BE2C (cell line): ENCODE results near the gene PROP1.

Experiments
- DNase-seq: peaks from one replicate; pipeline ENCODE4 v3.0.0-alpha.2; 2020
- H3K27me3 ChIP-seq: fragments of 250-450 bp; sonication (Bioruptor Pico); 2 replicates; pipeline ENCODE4 v1.5.1; 2020; ENCODE audit warnings: mild to moderate bottlenecking
- H3K36me3 ChIP-seq: fragments of 250-450 bp; sonication (Bioruptor Pico); 2 replicates; pipeline ENCODE4 v1.5.1; 2020; ENCODE audit warnings: mild to moderate bottlenecking
- H3K4me1 ChIP-seq: fragments of 250-450 bp; sonication (Bioruptor Pico); 2 replicates; pipeline ENCODE4 v1.5.1; 2020
- H3K4me3 ChIP-seq: 2 replicates; pipeline ENCODE4 v1.5.1; 2011; ENCODE audit warnings: low read depth, low read length
- H3K9me3 ChIP-seq: fragments of 250-450 bp; sonication (Bioruptor Pico); 2 replicates; pipeline ENCODE4 v1.5.1; 2020
- TF ChIP-seq, protein P1 (sequence below): IDR thresholded peaks from 2 replicates; pipeline ENCODE4 v1.5.1; 2012; ENCODE audit warnings: mild to moderate bottlenecking, low read depth, low read length

The PROP1 gene

DNA sequence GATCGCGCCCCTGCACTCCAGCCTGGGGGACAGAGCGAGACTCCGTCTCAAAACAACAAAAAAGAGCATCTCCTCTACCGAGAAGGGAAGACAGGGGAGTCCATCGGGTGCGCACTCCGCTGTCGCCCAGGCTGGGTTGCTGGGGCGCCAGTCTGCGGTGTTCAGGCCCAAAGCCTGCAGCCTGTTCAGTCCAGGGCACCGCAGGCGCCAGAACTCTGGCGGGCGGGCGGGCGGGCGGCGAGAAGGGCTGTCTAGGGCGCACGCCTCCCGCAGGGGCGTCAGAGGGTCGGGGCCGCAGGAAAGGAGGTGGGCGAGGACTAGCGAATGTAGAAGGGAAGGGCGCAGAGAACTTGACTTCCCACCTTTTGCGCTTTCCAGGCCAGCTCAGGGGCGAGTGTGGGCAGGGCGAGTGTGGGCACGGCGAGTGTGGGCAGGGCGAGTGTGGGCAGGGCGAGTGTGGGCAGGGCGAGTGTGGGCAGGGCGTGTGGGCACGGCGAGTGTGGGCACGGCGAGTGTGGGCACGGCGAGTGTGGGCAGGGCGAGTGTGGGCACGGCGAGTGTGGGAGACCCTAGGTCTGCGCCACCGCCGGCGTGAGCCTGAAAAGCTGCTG is 10.5 kb downstream of the PROP1 start:
- no peak overlapping the region for H3K4me3 ChIP-seq
- TF ChIP-seq, protein P1, sequence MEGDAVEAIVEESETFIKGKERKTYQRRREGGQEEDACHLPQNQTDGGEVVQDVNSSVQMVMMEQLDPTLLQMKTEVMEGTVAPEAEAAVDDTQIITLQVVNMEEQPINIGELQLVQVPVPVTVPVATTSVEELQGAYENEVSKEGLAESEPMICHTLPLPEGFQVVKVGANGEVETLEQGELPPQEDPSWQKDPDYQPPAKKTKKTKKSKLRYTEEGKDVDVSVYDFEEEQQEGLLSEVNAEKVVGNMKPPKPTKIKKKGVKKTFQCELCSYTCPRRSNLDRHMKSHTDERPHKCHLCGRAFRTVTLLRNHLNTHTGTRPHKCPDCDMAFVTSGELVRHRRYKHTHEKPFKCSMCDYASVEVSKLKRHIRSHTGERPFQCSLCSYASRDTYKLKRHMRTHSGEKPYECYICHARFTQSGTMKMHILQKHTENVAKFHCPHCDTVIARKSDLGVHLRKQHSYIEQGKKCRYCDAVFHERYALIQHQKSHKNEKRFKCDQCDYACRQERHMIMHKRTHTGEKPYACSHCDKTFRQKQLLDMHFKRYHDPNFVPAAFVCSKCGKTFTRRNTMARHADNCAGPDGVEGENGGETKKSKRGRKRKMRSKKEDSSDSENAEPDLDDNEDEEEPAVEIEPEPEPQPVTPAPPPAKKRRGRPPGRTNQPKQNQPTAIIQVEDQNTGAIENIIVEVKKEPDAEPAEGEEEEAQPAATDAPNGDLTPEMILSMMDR = no peak
- no peak for DNase-seq
- H3K27me3 ChIP-seq = peaks cover 58% of the 10 kb centered on the region
- H3K4me1 ChIP-seq = no peaks in the 10 kb centered on the region
- H3K36me3 ChIP-seq = no peaks in the 10 kb centered on the region
- no peaks in the 10 kb centered on the region for H3K9me3 ChIP-seq

GRCh38 chr5:177984584-177985206 is 11.3 kb downstream of the PROP1 start:
- no peaks in the 10 kb centered on the region for H3K4me1 ChIP-seq
- H3K27me3 ChIP-seq = peaks cover 52% of the 10 kb centered on the region
- H3K9me3 ChIP-seq = no peaks in the 10 kb centered on the region
- TF ChIP-seq, protein P1 = no peak
- no peak overlapping the region for H3K4me3 ChIP-seq
- no peaks in the 10 kb centered on the region for H3K36me3 ChIP-seq
- no peak for DNase-seq

GRCh38 chr5:177983763-177984583 is 12.1 kb downstream of the PROP1 start:
- H3K9me3 ChIP-seq = no peaks in the 10 kb centered on the region
- H3K4me3 ChIP-seq = no peak overlapping the region
- H3K27me3 ChIP-seq = peaks cover 45% of the 10 kb centered on the region
- H3K4me1 ChIP-seq = no peaks in the 10 kb centered on the region
- TF ChIP-seq, protein P1 = no peak
- DNase-seq = no peak
- no peaks in the 10 kb centered on the region for H3K36me3 ChIP-seq

DNA sequence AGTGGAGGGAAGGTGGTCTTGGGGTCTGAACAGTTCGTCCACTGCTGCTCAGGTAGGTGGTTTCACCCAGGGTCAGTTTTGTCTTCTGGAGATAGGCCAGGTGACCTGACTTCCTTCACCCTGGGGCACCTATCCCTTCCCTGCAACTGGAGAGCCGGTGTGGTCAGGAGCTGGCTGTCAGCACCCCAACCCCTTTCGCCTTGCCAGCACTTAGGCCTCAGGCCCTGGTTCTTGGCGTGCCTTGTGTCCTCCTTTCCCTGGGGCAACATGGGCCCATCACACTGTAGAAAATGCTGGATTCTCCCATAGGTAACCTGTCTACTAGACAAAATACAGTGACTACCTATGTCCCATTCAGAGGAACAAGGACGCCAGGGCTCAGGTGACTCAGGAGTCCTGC is 13.1 kb downstream of the PROP1 start:
- H3K27me3 ChIP-seq = peaks cover 44% of the 10 kb centered on the region
- no peak overlapping the region for H3K4me3 ChIP-seq
- DNase-seq = no peak
- H3K36me3 ChIP-seq = no peaks in the 10 kb centered on the region
- H3K9me3 ChIP-seq = no peaks in the 10 kb centered on the region
- TF ChIP-seq, protein P1 = no peak
- H3K4me1 ChIP-seq = no peaks in the 10 kb centered on the region

GRCh38 chr5:177982072-177982727 is 13.8 kb downstream of the PROP1 start:
- no peak overlapping the region for H3K4me3 ChIP-seq
- no peaks in the 10 kb centered on the region for H3K9me3 ChIP-seq
- H3K27me3 ChIP-seq = peaks cover 43% of the 10 kb centered on the region
- TF ChIP-seq, protein P1 = no peak
- DNase-seq = no peak
- H3K4me1 ChIP-seq = no peaks in the 10 kb centered on the region
- no peaks in the 10 kb centered on the region for H3K36me3 ChIP-seq
